ENCODE data around the gene UBR3. TPM values are rescaled to one million over a fixed set of nuclear protein-coding genes. Genes with fewer than 3 reads are reported as not detected.

UBR3 gene
- total and polyA plus RNA-seq, 2 experiments from 2014 or later, result 10.7 to 28.0 TPM

DNA sequence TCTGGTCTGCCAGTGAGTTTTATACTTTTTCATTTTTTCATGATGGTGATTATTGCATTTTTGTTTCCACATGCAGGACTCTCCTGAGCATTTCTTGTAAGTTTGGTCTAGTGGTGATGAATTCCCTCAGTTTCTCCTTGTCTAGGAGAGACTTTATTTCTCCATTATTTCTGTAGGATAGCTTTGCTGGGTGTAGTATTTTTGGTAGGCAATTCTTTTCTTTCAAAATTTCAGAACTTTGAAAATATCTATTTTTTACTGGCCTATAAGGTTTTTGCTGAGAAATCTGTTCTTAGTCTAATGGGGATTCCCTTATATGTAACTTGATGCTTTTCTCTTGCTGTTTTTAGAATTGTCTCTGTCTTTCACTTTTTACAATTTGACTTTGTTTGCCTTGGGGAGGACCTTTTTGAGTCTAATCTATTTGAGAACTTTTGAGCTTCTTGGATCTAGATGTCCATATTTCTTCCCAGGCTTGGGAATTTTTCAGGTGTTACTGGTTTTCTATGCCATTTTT lies 149.1 kb downstream of the UBR3 start (continued):
- TF ChIP-seq, protein P1, sequence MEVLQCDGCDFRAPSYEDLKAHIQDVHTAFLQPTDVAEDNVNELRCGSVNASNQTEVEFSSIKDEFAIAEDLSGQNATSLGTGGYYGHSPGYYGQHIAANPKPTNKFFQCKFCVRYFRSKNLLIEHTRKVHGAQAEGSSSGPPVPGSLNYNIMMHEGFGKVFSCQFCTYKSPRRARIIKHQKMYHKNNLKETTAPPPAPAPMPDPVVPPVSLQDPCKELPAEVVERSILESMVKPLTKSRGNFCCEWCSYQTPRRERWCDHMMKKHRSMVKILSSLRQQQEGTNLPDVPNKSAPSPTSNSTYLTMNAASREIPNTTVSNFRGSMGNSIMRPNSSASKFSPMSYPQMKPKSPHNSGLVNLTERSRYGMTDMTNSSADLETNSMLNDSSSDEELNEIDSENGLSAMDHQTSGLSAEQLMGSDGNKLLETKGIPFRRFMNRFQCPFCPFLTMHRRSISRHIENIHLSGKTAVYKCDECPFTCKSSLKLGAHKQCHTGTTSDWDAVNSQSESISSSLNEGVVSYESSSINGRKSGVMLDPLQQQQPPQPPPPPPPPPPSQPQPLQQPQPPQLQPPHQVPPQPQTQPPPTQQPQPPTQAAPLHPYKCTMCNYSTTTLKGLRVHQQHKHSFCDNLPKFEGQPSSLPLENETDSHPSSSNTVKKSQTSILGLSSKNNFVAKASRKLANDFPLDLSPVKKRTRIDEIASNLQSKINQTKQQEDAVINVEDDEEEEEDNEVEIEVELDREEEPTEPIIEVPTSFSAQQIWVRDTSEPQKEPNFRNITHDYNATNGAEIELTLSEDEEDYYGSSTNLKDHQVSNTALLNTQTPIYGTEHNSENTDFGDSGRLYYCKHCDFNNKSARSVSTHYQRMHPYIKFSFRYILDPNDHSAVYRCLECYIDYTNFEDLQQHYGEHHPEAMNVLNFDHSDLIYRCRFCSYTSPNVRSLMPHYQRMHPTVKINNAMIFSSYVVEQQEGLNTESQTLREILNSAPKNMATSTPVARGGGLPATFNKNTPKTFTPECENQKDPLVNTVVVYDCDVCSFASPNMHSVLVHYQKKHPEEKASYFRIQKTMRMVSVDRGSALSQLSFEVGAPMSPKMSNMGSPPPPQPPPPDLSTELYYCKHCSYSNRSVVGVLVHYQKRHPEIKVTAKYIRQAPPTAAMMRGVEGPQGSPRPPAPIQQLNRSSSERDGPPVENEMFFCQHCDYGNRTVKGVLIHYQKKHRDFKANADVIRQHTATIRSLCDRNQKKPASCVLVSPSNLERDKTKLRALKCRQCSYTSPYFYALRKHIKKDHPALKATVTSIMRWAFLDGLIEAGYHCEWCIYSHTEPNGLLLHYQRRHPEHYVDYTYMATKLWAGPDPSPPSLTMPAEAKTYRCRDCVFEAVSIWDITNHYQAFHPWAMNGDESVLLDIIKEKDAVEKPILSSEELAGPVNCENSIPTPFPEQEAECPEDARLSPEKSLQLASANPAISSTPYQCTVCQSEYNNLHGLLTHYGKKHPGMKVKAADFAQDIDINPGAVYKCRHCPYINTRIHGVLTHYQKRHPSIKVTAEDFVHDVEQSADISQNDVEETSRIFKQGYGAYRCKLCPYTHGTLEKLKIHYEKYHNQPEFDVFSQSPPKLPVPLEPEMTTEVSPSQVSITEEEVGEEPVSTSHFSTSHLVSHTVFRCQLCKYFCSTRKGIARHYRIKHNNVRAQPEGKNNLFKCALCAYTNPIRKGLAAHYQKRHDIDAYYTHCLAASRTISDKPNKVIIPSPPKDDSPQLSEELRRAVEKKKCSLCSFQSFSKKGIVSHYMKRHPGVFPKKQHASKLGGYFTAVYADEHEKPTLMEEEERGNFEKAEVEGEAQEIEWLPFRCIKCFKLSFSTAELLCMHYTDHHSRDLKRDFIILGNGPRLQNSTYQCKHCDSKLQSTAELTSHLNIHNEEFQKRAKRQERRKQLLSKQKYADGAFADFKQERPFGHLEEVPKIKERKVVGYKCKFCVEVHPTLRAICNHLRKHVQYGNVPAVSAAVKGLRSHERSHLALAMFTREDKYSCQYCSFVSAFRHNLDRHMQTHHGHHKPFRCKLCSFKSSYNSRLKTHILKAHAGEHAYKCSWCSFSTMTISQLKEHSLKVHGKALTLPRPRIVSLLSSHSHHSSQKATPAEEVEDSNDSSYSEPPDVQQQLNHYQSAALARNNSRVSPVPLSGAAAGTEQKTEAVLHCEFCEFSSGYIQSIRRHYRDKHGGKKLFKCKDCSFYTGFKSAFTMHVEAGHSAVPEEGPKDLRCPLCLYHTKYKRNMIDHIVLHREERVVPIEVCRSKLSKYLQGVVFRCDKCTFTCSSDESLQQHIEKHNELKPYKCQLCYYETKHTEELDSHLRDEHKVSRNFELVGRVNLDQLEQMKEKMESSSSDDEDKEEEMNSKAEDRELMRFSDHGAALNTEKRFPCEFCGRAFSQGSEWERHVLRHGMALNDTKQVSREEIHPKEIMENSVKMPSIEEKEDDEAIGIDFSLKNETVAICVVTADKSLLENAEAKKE (CRISPR knock-in tag; IDR thresholded peaks at IDR 0.05), result no peak
- TF ChIP-seq, protein P2, sequence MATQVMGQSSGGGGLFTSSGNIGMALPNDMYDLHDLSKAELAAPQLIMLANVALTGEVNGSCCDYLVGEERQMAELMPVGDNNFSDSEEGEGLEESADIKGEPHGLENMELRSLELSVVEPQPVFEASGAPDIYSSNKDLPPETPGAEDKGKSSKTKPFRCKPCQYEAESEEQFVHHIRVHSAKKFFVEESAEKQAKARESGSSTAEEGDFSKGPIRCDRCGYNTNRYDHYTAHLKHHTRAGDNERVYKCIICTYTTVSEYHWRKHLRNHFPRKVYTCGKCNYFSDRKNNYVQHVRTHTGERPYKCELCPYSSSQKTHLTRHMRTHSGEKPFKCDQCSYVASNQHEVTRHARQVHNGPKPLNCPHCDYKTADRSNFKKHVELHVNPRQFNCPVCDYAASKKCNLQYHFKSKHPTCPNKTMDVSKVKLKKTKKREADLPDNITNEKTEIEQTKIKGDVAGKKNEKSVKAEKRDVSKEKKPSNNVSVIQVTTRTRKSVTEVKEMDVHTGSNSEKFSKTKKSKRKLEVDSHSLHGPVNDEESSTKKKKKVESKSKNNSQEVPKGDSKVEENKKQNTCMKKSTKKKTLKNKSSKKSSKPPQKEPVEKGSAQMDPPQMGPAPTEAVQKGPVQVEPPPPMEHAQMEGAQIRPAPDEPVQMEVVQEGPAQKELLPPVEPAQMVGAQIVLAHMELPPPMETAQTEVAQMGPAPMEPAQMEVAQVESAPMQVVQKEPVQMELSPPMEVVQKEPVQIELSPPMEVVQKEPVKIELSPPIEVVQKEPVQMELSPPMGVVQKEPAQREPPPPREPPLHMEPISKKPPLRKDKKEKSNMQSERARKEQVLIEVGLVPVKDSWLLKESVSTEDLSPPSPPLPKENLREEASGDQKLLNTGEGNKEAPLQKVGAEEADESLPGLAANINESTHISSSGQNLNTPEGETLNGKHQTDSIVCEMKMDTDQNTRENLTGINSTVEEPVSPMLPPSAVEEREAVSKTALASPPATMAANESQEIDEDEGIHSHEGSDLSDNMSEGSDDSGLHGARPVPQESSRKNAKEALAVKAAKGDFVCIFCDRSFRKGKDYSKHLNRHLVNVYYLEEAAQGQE (IDR thresholded peaks at IDR 0.05; ENCODE audit: unreplicated experiment), result no peak

DNA sequence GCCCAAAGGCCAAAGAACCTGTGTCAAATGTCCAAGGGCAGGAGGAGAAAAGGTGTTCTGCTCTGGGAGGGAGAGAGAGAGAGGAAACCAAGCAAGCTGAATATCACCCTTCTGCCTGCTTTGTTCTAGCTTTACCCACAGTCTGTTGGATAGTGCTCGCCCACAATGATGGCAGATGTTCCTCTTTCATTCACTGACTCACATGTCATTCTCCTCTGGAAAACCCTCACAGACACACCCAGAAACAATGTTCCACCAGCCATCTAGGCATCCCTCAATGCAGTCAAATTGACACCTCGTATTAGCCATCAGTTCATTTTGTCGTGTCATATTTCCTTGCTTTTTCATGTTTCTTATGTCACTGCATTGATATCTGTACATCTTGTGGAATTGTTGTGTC lies 150.3 kb downstream of the UBR3 start:
- Mint-ChIP-seq H3K27me3 (ENCODE audit: insufficient read depth, low read depth, poor library complexity) (peaks cover 2% of the 10 kb centered on the region), H3K4me3 (no peak overlapping the region), H3K4me1 (peaks cover 3% of the 10 kb centered on the region; the same call in 2 of the 3 replicates)
- TF ChIP-seq, protein P3, sequence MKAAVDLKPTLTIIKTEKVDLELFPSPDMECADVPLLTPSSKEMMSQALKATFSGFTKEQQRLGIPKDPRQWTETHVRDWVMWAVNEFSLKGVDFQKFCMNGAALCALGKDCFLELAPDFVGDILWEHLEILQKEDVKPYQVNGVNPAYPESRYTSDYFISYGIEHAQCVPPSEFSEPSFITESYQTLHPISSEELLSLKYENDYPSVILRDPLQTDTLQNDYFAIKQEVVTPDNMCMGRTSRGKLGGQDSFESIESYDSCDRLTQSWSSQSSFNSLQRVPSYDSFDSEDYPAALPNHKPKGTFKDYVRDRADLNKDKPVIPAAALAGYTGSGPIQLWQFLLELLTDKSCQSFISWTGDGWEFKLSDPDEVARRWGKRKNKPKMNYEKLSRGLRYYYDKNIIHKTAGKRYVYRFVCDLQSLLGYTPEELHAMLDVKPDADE (IDR thresholded peaks at IDR 0.05), result no peak
- no peak for TF ChIP-seq EZH2 (IDR thresholded peaks at IDR 0.05; ENCODE audit: low read depth, unreplicated experiment)
- no peak for TF ChIP-seq STAT1 (IDR thresholded peaks at IDR 0.05; ENCODE audit: unreplicated experiment)
- no peak for TF ChIP-seq POLR2AphosphoS5 (IDR thresholded peaks at IDR 0.05; ENCODE audit: low read depth)
- no peak for TF ChIP-seq JUNB (IDR thresholded peaks at IDR 0.05; ENCODE audit: unreplicated experiment)
- TF ChIP-seq ZNF331 (CRISPR knock-in tag; IDR thresholded peaks at IDR 0.05; ENCODE audit: low read depth), result no peak
- no peak for TF ChIP-seq EZH2phosphoT487 (IDR thresholded peaks at IDR 0.05; ENCODE audit: unreplicated experiment)
- TF ChIP-seq, protein P2 (IDR thresholded peaks at IDR 0.05; ENCODE audit: unreplicated experiment), result no peak
- TF ChIP-seq NANOG (IDR thresholded peaks at IDR 0.05; ENCODE audit: borderline replicate concordance), result no peak

More for the DNA sequence above, 150.3 kb downstream of the UBR3 start:
- Histone ChIP-seq H3K27me3 (ENCODE audit: insufficient read depth) (no peaks in the 10 kb centered on the region), H3K9me2 (ENCODE audit: insufficient read depth) (peaks cover 4% of the 10 kb centered on the region; the same call in 1 of the 2 replicates), H3K27ac (ENCODE audit: low read depth) (no peak overlapping the region), H3F3A (replicated peaks; ENCODE audit: low read depth) (no peaks in the 10 kb centered on the region), H3K4me2 (no peak overlapping the region), H2AFZ (no peak overlapping the region), H3K4me1 (ENCODE audit: insufficient read depth) (no peaks in the 10 kb centered on the region), H3K79me2 (replicated peaks; ENCODE audit: insufficient read depth) (no peaks in the 10 kb centered on the region), H3K36me3 (ENCODE audit: insufficient read depth) (peaks cover 10% of the 10 kb centered on the region), H4K20me1 (replicated peaks; ENCODE audit: insufficient read depth) (no peaks in the 10 kb centered on the region), H3K4me3 (no peak overlapping the region)
- ATAC-seq (no peak), DNase-seq (ENCODE audit: low spot score) (no peak)
- Mint-ChIP-seq H3K9me3 (peaks cover 20% of the 10 kb centered on the region), H3K27ac (no peak overlapping the region), H3K36me3 (ENCODE audit: low read depth) (peaks cover 33% of the 10 kb centered on the region)

Data from GM23338 (cell line).